ENCODE data around the gene ACTR8.

ACTR8 gene

GRCh38 chr3:53858096-53858741 lies 23.7 kb downstream of the ACTR8 start:
- Histone ChIP-seq H3K36me3 (ENCODE audit: low read depth) (0 out of 2 replicates have a peak, but pooled peaks cover 8% of the 10 kb centered on the region), H3K9me3 (ENCODE audit: severe bottlenecking) (no peaks in the 10 kb centered on the region), H3K27me3 (ENCODE audit: insufficient read depth, poor library complexity, severe bottlenecking) (no peaks in the 10 kb centered on the region), H3K27ac (ENCODE audit: poor library complexity, severe bottlenecking) (no peak overlapping the region), H3K4me3 (ENCODE audit: severe bottlenecking) (no peak overlapping the region), H3K4me1 (ENCODE audit: insufficient read depth, poor library complexity, severe bottlenecking) (no peaks in the 10 kb centered on the region)
- TF ChIP-seq, protein P1, sequence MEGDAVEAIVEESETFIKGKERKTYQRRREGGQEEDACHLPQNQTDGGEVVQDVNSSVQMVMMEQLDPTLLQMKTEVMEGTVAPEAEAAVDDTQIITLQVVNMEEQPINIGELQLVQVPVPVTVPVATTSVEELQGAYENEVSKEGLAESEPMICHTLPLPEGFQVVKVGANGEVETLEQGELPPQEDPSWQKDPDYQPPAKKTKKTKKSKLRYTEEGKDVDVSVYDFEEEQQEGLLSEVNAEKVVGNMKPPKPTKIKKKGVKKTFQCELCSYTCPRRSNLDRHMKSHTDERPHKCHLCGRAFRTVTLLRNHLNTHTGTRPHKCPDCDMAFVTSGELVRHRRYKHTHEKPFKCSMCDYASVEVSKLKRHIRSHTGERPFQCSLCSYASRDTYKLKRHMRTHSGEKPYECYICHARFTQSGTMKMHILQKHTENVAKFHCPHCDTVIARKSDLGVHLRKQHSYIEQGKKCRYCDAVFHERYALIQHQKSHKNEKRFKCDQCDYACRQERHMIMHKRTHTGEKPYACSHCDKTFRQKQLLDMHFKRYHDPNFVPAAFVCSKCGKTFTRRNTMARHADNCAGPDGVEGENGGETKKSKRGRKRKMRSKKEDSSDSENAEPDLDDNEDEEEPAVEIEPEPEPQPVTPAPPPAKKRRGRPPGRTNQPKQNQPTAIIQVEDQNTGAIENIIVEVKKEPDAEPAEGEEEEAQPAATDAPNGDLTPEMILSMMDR (IDR thresholded peaks at IDR 0.05; ENCODE audit: poor library complexity, severe bottlenecking), result no peak
- DNase-seq (ENCODE audit: low spot score), result no peak
- no peak for ATAC-seq (ENCODE audit: low read depth)

DNA sequence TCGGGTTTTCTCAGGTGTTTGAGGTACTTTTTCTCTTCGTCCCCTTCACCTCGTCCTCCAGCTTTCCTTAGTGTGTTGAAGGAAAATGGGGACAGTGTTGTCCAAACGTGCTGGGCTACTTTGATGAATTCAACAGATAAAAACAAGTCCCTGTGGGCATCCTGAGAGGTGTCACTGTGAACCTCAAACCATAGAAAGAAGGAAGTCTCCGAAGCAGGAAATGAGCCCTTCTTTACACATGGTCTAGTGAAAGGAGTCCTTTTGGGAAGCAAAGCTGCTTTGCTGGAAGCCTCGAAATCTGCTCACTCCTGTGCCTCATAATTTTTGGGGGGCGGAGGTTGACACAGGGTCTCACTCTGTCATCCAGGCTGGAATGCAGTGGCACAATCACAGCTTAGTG lies 25.0 kb downstream of the ACTR8 start:
- ATAC-seq (ENCODE audit: low read depth) (no peak), DNase-seq (ENCODE audit: low spot score) (no peak)
- H3K36me3 ChIP-seq (ENCODE audit: low read depth), result 0 out of 2 replicates have a peak, but pooled peaks cover 3% of the 10 kb centered on the region
- TF ChIP-seq, protein P1 (IDR thresholded peaks at IDR 0.05; ENCODE audit: poor library complexity, severe bottlenecking), result no peak
- no peak overlapping the region for H3K4me3 ChIP-seq (ENCODE audit: severe bottlenecking)
- H3K4me1 ChIP-seq (ENCODE audit: insufficient read depth, poor library complexity, severe bottlenecking), result no peaks in the 10 kb centered on the region
- H3K27me3 ChIP-seq (ENCODE audit: insufficient read depth, poor library complexity, severe bottlenecking), result no peaks in the 10 kb centered on the region
- H3K9me3 ChIP-seq (ENCODE audit: severe bottlenecking), result no peaks in the 10 kb centered on the region
- H3K27ac ChIP-seq (ENCODE audit: poor library complexity, severe bottlenecking), result no peak overlapping the region

DNA sequence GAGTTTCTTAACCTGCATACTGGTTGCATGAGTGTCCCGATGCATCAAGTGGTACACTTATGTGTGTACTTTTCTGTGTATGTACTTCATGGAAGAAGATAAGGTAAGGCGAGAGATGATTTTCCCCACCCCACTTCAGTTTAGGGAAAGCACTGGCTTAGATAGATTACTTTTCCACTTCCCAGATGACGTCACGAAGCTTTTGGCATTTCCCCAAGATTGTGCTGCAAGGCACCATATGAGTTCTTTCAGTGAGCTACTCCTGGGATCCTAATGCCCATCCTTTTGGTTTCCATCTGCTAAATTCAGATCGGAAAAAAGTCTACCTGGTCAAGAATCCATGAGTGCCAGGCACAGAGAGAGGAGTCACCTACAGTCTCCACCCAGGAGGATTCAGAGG lies 31.1 kb downstream of the ACTR8 start:
- Histone ChIP-seq H3K36me3 (ENCODE audit: low read depth) (no peaks in the 10 kb centered on the region), H3K4me3 (ENCODE audit: severe bottlenecking) (no peak overlapping the region), H3K4me1 (ENCODE audit: insufficient read depth, poor library complexity, severe bottlenecking) (no peaks in the 10 kb centered on the region), H3K9me3 (ENCODE audit: severe bottlenecking) (no peaks in the 10 kb centered on the region), H3K27ac (ENCODE audit: poor library complexity, severe bottlenecking) (no peak overlapping the region), H3K27me3 (ENCODE audit: insufficient read depth, poor library complexity, severe bottlenecking) (peaks cover 10% of the 10 kb centered on the region)
- DNase-seq (ENCODE audit: low spot score) (no peak), ATAC-seq (ENCODE audit: low read depth) (no peak)
- TF ChIP-seq, protein P1 (IDR thresholded peaks at IDR 0.05; ENCODE audit: poor library complexity, severe bottlenecking), result no peak

GRCh38 chr3:53849916-53850315 lies 32.0 kb downstream of the ACTR8 start:
- no peak overlapping the region for H3K4me3 ChIP-seq (ENCODE audit: severe bottlenecking)
- H3K27me3 ChIP-seq (ENCODE audit: insufficient read depth, poor library complexity, severe bottlenecking), result peaks cover 10% of the 10 kb centered on the region
- H3K4me1 ChIP-seq (ENCODE audit: insufficient read depth, poor library complexity, severe bottlenecking), result no peaks in the 10 kb centered on the region
- DNase-seq (ENCODE audit: low spot score), result no peak
- no peak for ATAC-seq (ENCODE audit: low read depth)
- H3K27ac ChIP-seq (ENCODE audit: poor library complexity, severe bottlenecking), result no peak overlapping the region
- H3K36me3 ChIP-seq (ENCODE audit: low read depth), result no peaks in the 10 kb centered on the region
- no peaks in the 10 kb centered on the region for H3K9me3 ChIP-seq (ENCODE audit: severe bottlenecking)
- TF ChIP-seq, protein P1 (IDR thresholded peaks at IDR 0.05; ENCODE audit: poor library complexity, severe bottlenecking), result no peak

DNA sequence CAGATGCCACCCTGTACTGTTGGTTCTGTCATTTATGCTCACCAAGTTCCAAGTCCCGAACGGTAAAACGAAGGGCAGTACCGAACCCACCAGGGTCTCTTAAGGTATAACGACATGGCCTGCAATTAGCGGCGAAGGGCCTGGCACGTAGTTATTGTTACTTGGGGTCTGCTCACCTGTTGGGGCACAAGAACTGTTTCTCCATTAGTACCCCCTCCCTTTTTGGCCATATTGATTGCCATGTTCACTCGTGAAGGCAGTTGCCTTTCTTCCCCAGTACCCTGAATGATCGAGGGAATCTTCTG lies 35.1 kb downstream of the ACTR8 start:
- TF ChIP-seq, protein P1 (IDR thresholded peaks at IDR 0.05; ENCODE audit: poor library complexity, severe bottlenecking), result no peak
- Histone ChIP-seq H3K27me3 (ENCODE audit: insufficient read depth, poor library complexity, severe bottlenecking) (peaks cover 10% of the 10 kb centered on the region), H3K9me3 (ENCODE audit: severe bottlenecking) (no peaks in the 10 kb centered on the region), H3K4me1 (ENCODE audit: insufficient read depth, poor library complexity, severe bottlenecking) (no peaks in the 10 kb centered on the region), H3K36me3 (ENCODE audit: low read depth) (no peaks in the 10 kb centered on the region), H3K27ac (ENCODE audit: poor library complexity, severe bottlenecking) (no peak overlapping the region), H3K4me3 (ENCODE audit: severe bottlenecking) (peak overlapping the region; percentile 46)
- DNase-seq (ENCODE audit: low spot score), result no peak
- no peak for ATAC-seq (ENCODE audit: low read depth)
